Measurements from ENCODE around the gene CORO1C. TPM values are rescaled to one million over a fixed set of nuclear protein-coding genes. Genes with fewer than 3 reads are reported as not detected.
A peak's percentile ranks its signal among the peaks of the same experiment; 100 is the strongest.

The CORO1C gene
- total RNA-seq, 4 donors from 2014 or later, result 221 to 441 (median 315) TPM

- no peak for DNase-seq (ENCODE audit: extremely low spot score)
- peak overlapping the region; percentile 29 to 75 (median 68) for H3K27ac ChIP-seq (replicated peaks in 1 of 4)
- no peak overlapping the region for H3K4me3 ChIP-seq
- 93% methylated on average over 1 of the region's 1 CpG for WGBS
- peaks cover 38 to 71% (median 62%) of the 10 kb centered on the region in 4 donors for H3K4me1 ChIP-seq
- TF ChIP-seq POLR2AphosphoS5 (IDR thresholded peaks at IDR 0.05) (no peak), CTCF (IDR thresholded peaks at IDR 0.05) (no peak), POLR2A (IDR thresholded peaks at IDR 0.05; ENCODE audit: low read depth) (no peak), EP300 (IDR thresholded peaks at IDR 0.05) (no peak)
- intact Hi-C loops (cut with DNase I), result no loop called here
- H3K9me3 ChIP-seq, result no peaks in the 10 kb centered on the region
- H3K36me3 ChIP-seq, result peaks cover 22 to 39% (median 36%) of the 10 kb centered on the region in 4 donors
- no peaks in the 10 kb centered on the region for H3K27me3 ChIP-seq
Measured at GRCh38 chr12:108642899-108643654, 88.2 kb downstream of the CORO1C start.

GRCh38 chr12:108642269-108642870 is 88.9 kb downstream of the CORO1C start:
- intact Hi-C loops (cut with DNase I), result no loop called here
- WGBS, result 79% methylated on average over 16 of the region's 16 CpGs
- peak overlapping the region in 3 of 4 donors; percentile 21 to 60 (median 50) for H3K27ac ChIP-seq (replicated peaks in 1 of 4)
- peaks cover 22 to 32% (median 28%) of the 10 kb centered on the region in 4 donors for H3K36me3 ChIP-seq
- no peak for DNase-seq (ENCODE audit: extremely low spot score)
- H3K9me3 ChIP-seq, result no peaks in the 10 kb centered on the region
- TF ChIP-seq EP300 (IDR thresholded peaks at IDR 0.05), result no peak
- no peak for TF ChIP-seq POLR2AphosphoS5 (IDR thresholded peaks at IDR 0.05)
- no peak for TF ChIP-seq CTCF (IDR thresholded peaks at IDR 0.05)
- TF ChIP-seq POLR2A (IDR thresholded peaks at IDR 0.05; ENCODE audit: low read depth), result no peak
- peaks cover 42 to 74% (median 64%) of the 10 kb centered on the region in 4 donors for H3K4me1 ChIP-seq
- no peaks in the 10 kb centered on the region for H3K27me3 ChIP-seq
- H3K4me3 ChIP-seq, result no peak overlapping the region

- Histone ChIP-seq H3K4me3 (no peak overlapping the region), H3K9me3 (no peaks in the 10 kb centered on the region), H3K4me1 (peaks cover 48 to 81% (median 65%) of the 10 kb centered on the region in 4 donors), H3K36me3 (peaks cover 16 to 25% (median 21%) of the 10 kb centered on the region in 4 donors), H3K27me3 (no peaks in the 10 kb centered on the region), H3K27ac (replicated peaks in 1 of 4) (peak overlapping the region in 3 of 4 donors; percentile 21 to 60 (median 50))
- DNase-seq (ENCODE audit: extremely low spot score), result no peak
- WGBS, result 63% methylated on average over 9 of the region's 9 CpGs
- intact Hi-C loops (cut with DNase I), result no loop called here
- no peak for TF ChIP-seq POLR2A (IDR thresholded peaks at IDR 0.05; ENCODE audit: low read depth)
- peak in 1 of 2 donors; percentile 11 for TF ChIP-seq POLR2AphosphoS5 (IDR thresholded peaks at IDR 0.05)
Measured at GRCh38 chr12:108641446-108642268, 89.7 kb downstream of the CORO1C start.

GRCh38 chr12:108640802-108641445 is 90.4 kb downstream of the CORO1C start:
- no peaks in the 10 kb centered on the region for H3K9me3 ChIP-seq
- no peaks in the 10 kb centered on the region for H3K27me3 ChIP-seq
- H3K4me1 ChIP-seq, result peaks cover 50 to 82% (median 61%) of the 10 kb centered on the region in 4 donors
- peak overlapping the region in 3 of 4 donors; percentile 21 to 60 (median 50) for H3K27ac ChIP-seq (replicated peaks in 1 of 4)
- no peak for TF ChIP-seq CTCF (IDR thresholded peaks at IDR 0.05)
- TF ChIP-seq POLR2AphosphoS5 (IDR thresholded peaks at IDR 0.05), result peak in 1 of 2 donors; percentile 22
- H3K4me3 ChIP-seq, result no peak overlapping the region
- no peak for DNase-seq (ENCODE audit: extremely low spot score)
- 73% methylated on average over 9 of the region's 10 CpGs for WGBS
- intact Hi-C loops (cut with DNase I), result no loop called here
- H3K36me3 ChIP-seq, result peaks cover 8 to 17% (median 14%) of the 10 kb centered on the region in 4 donors
